PFSK-1 (cell line): Measurements from ENCODE around the gene HTT.

Experiments used
- FOXP2 ChIP-seq: optimal IDR thresholded peaks from 2 replicates; pipeline ENCODE3; 2011; ENCODE audit warnings: borderline replicate concordance, control low read depth, inconsistent platforms; ENCODE audit not compliant: insufficient read depth; ENCODE audit errors: extremely low read length, extremely low read depth
- POLR2AphosphoS5 ChIP-seq: IDR thresholded peaks from 2 replicates; pipeline ENCODE4 v1.6.1; 2012; ENCODE audit warnings: low read depth, mild to moderate bottlenecking, control low read depth, low read length, moderate library complexity
- REST ChIP-seq, 2 experiments: IDR thresholded peaks; 2 replicates each; pipeline versions ENCODE4 v1.6.1 to v1.8.0; 2011 to 2012; ENCODE audit warnings: low read depth in 2 of 2, low read length in 2 of 2, control low read depth in 1 of 2, inconsistent platforms in 1 of 2, mild to moderate bottlenecking in 1 of 2, moderate library complexity in 1 of 2; ENCODE audit not compliant: insufficient read depth in 1 of 2
- SIN3A ChIP-seq: IDR thresholded peaks from 2 replicates; pipeline ENCODE4 v1.6.1; 2012; ENCODE audit warnings: mild to moderate bottlenecking, low read length, moderate library complexity, borderline replicate concordance; ENCODE audit not compliant: insufficient read depth
- TAF1 ChIP-seq: IDR thresholded peaks from 2 replicates; pipeline ENCODE4 v1.6.1; 2012; ENCODE audit warnings: low read length, control low read depth, borderline replicate concordance; ENCODE audit not compliant: insufficient read depth

GRCh38 chr4:3087115-3087797 lies 12.8 kb downstream of the HTT start:
- TF ChIP-seq REST (IDR thresholded peaks at IDR 0.05; ENCODE audit: insufficient read depth in 1 of 2, low read depth in 2 of 2, low read length in 2 of 2) (no peak), TAF1 (no peak), POLR2AphosphoS5 (no peak), FOXP2 (no peak), SIN3A (no peak)
